NCI-H2029 (cell line): ENCODE measurements around the gene HIPK1.
"Not testable (repeated sequence)": the region's sequence is repeated elsewhere in the genome, so short reads cannot be mapped to it uniquely, and the experiment has no call there.

Experiments
- DNase-seq: peaks from one replicate; lab custom pipeline; 2025; lab: John Stamatoyannopoulos, UW

The HIPK1 gene

GRCh38 chr1:113945329-113945728 lies 16.2 kb downstream of the HIPK1 start:
- DNase-seq, result no peak

GRCh38 chr1:113946112-113946511 lies 17.0 kb downstream of the HIPK1 start:
- no peak for DNase-seq

- no peak for DNase-seq
Observed at GRCh38 chr1:113946678-113947387, 17.7 kb downstream of the HIPK1 start.

GRCh38 chr1:113947388-113948107 lies 18.4 kb downstream of the HIPK1 start:
- DNase-seq, result no peak

DNA sequence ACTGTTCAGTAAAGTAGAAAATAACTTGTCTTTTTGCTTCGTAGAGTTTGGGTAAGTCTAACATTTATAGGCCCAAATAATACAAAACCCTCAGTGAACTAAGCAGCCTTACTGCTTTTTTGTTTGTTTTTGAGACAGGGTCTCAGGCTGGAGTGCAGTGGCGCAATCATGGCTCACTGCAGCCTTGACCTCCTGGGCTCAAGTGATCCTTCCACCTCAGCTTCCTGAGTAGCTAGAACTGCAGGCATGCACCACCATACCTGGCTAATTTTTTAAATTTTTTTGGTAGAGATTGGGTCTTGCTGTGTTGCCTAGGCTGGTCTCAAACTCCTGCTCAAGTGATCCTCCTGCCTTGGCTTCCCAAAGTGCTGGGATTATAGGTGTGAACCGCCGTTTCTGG lies 19.0 kb downstream of the HIPK1 start:
- not testable (repeated sequence) for DNase-seq

- no peak for DNase-seq
Observed at GRCh38 chr1:113949007-113949406, 19.9 kb downstream of the HIPK1 start.

- no peak for DNase-seq
Observed at GRCh38 chr1:113950908-113951307, 21.8 kb downstream of the HIPK1 start.

DNA sequence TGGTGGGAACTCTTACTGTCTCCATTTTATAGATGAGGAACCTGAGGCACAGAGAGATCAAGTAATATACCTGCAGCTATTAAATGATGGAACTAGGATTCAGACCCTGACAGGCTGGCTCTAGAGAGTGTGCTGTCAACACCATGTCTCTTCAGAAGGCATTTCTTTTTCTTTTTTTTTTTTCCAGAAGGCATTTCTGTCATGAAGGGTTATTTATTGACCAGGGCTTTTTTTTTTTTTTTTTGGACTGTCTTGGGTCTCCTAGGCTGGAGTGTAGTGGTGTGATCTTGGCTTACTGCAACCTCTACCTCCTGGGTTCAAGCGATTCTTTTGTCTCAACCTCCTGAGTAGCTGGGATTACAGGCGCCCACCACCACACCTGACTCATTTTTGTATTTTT lies 22.6 kb downstream of the HIPK1 start:
- DNase-seq, result no peak

DNA sequence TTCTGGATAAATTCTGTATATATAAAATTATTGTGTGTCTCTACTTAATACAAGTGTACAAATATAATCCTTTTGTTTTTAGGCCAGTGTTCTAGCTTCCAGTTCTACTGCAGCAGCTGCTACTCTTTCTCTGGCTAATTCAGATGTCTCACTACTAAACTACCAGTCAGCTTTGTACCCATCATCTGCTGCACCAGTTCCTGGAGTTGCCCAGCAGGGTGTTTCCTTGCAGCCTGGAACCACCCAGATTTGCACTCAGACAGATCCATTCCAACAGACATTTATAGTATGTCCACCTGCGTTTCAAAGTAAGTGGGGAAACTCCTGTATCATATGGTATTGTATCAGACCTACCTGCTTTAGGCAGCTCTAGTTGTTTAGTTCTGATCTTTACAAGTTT lies 28.9 kb downstream of the HIPK1 start:
- no peak for DNase-seq

- DNase-seq, result no peak
Observed at GRCh38 chr1:113958691-113959090, 29.6 kb downstream of the HIPK1 start.

GRCh38 chr1:113963281-113963906 lies 34.3 kb downstream of the HIPK1 start:
- no peak for DNase-seq

GRCh38 chr1:113965703-113966412 lies 36.7 kb downstream of the HIPK1 start:
- no peak for DNase-seq

DNA sequence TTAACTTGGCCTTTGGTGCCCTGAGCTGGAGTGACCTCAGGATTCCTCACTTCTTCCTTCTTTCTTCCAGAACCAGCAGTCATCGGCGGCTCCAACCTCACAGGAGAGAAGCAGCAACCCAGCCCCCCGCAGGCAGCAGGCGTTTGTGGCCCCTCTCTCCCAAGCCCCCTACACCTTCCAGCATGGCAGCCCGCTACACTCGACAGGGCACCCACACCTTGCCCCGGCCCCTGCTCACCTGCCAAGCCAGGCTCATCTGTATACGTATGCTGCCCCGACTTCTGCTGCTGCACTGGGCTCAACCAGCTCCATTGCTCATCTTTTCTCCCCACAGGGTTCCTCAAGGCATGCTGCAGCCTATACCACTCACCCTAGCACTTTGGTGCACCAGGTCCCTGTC lies 43.8 kb downstream of the HIPK1 start:
- DNase-seq, result no peak

DNA sequence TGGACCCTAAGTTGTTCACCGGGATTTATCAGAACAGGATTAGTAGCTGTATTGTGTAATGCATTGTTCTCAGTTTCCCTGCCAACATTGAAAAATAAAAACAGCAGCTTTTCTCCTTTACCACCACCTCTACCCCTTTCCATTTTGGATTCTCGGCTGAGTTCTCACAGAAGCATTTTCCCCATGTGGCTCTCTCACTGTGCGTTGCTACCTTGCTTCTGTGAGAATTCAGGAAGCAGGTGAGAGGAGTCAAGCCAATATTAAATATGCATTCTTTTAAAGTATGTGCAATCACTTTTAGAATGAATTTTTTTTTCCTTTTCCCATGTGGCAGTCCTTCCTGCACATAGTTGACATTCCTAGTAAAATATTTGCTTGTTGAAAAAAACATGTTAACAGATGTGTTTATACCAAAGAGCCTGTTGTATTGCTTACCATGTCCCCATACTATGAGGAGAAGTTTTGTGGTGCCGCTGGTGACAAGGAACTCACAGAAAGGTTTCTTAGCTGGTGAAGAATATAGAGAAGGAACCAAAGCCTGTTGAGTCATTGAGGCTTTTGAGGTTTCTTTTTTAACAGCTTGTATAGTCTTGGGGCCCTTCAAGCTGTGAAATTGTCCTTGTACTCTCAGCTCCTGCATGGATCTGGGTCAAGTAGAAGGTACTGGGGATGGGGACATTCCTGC lies 46.2 kb downstream of the HIPK1 start:
- DNase-seq, result no peak

DNA sequence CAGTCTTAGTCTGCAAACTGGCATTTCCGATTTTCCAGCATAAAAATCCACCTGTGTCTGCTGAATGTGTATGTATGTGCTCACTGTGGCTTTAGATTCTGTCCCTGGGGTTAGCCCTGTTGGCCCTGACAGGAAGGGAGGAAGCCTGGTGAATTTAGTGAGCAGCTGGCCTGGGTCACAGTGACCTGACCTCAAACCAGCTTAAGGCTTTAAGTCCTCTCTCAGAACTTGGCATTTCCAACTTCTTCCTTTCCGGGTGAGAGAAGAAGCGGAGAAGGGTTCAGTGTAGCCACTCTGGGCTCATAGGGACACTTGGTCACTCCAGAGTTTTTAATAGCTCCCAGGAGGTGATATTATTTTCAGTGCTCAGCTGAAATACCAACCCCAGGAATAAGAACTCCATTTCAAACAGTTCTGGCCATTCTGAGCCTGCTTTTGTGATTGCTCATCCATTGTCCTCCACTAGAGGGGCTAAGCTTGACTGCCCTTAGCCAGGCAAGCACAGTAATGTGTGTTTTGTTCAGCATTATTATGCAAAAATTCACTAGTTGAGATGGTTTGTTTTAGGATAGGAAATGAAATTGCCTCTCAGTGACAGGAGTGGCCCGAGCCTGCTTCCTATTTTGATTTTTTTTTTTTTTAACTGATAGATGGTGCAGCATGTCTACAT lies 47.6 kb downstream of the HIPK1 start:
- no peak for DNase-seq

DNA sequence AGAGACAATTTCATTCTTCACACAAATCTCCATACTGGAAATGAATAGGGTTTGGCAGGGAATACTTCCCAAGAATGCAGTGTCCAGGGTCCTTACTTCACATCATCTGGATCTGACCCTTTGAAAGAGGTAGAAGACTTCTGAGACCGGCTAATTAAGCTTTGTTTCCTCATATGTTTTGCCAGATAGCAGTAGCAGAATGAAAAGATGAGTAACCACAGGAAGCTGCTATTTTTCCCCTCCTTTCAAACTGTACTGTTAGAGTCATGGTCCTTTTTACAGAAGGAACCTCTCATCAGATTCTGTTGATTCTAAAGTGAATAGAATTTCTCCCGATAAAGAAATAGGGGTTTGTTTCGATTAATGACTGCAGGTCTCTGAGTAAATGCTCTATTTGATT lies 48.8 kb downstream of the HIPK1 start:
- no peak for DNase-seq

GRCh38 chr1:113978863-113979702 lies 50.0 kb downstream of the HIPK1 start, which contains the start of gene OLFML3:
Gene OLFML3, plus strand, starts transcription at chr1:113979474. Its CDS starts 43 bp downstream, at chr1:113979517.
- peak; percentile 70 for DNase-seq

DNA sequence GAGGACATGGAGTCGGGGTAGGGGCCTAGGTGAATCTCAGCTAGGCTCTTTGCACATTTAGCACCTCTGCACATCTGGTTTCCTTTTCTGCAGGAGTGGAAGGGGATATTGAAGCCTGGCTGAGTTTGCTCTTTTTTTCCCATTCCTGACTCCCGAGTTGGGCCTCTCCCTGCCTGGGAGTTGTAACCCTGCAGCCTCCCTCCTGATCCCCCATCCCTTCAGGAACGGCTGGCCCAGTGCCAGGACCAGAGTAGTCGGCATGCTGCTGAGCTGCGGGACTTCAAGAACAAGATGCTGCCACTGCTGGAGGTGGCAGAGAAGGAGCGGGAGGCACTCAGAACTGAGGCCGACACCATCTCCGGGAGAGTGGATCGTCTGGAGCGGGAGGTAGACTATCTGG lies 51.0 kb downstream of the HIPK1 start:
- DNase-seq, result no peak

DNA sequence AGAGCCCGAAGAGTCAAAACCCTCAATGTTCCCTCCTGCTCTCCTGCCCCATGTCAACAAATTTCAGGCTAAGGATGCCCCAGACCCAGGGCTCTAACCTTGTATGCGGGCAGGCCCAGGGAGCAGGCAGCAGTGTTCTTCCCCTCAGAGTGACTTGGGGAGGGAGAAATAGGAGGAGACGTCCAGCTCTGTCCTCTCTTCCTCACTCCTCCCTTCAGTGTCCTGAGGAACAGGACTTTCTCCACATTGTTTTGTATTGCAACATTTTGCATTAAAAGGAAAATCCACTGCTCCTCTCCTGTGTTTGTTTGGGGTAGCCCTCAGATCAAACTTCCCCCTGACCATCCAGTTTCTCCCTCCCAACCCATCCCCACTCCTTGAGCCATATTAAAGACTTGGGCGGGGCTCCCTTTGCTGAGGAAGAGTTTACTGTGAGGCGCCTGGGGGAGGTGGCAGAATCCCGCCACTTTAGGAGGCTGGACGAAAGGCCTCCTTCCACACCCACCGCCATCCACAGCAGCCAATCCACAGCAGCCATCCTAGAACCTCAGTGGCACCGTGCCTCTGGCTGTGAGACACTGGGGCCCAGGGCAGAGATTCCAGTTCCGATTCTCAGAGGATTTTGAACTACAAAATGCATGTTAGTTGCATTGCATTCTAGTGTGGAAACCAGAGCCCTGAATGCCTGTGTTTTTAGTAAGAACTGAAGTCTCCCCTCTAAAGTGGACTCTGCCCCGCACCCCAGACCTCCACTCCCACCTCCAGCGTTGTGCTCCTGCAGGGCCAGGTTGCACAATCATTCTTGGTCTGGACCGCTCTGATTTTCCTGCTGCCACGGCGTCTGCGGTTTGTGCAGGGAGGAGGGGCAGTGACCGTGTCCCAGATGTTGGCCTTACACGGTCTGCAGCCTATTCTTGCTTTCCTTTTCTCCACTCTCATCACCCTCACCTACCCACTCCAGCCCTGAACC lies 53.1 kb downstream of the HIPK1 start:
- no peak for DNase-seq
